GM19023 (cell line): Measurements from ENCODE around the gene GOLGA6L2.
"Not testable (repeated sequence)": the region's sequence is repeated elsewhere in the genome, so short reads cannot be mapped to it uniquely, and the experiment has no call there.

ENCODE experiments used
- ATAC-seq: cut with Tn5 transposase; IDR thresholded peaks from one replicate; pipeline ENCODE4 v1.9.1; 2021; ENCODE audit warnings: mild to moderate bottlenecking, moderate library complexity; ENCODE audit not compliant: unreplicated experiment

GOLGA6L2 gene

GRCh38 chr15:23424111-23424904, 22.7 kb downstream of the GOLGA6L2 start:
- ATAC-seq: no peak

- ATAC-seq: no peak
Observed at GRCh38 chr15:23422946-23423708, 23.9 kb downstream of the GOLGA6L2 start.

- no peak for ATAC-seq
Observed at GRCh38 chr15:23422099-23422945, 24.7 kb downstream of the GOLGA6L2 start.

GRCh38 chr15:23420806-23421575, 26.1 kb downstream of the GOLGA6L2 start:
- no peak for ATAC-seq

GRCh38 chr15:23416349-23417276, 30.4 kb downstream of the GOLGA6L2 start:
- no peak for ATAC-seq

GRCh38 chr15:23415866-23416265, 31.2 kb downstream of the GOLGA6L2 start:
- not testable (repeated sequence) for ATAC-seq

GRCh38 chr15:23415321-23415865, 31.6 kb downstream of the GOLGA6L2 start:
- ATAC-seq: no peak

- not testable (repeated sequence) for ATAC-seq
Observed at GRCh38 chr15:23412881-23413600, 34.0 kb downstream of the GOLGA6L2 start.

- no peak for ATAC-seq
Observed at GRCh38 chr15:23411841-23412240, 35.2 kb downstream of the GOLGA6L2 start.

GRCh38 chr15:23403550-23403949, 43.5 kb downstream of the GOLGA6L2 start:
- no peak for ATAC-seq

GRCh38 chr15:23402544-23402943, 44.5 kb downstream of the GOLGA6L2 start:
- no peak for ATAC-seq

GRCh38 chr15:23402140-23402539, 44.9 kb downstream of the GOLGA6L2 start:
- no peak for ATAC-seq

GRCh38 chr15:23401627-23402026, 45.4 kb downstream of the GOLGA6L2 start:
- no peak for ATAC-seq

- ATAC-seq: not testable (repeated sequence)
Observed at GRCh38 chr15:23399207-23399606, 47.8 kb downstream of the GOLGA6L2 start.

- not testable (repeated sequence) for ATAC-seq
Observed at GRCh38 chr15:23398357-23398756, 48.7 kb downstream of the GOLGA6L2 start.

- no peak for ATAC-seq
Observed at GRCh38 chr15:23397779-23398178, 49.3 kb downstream of the GOLGA6L2 start.

- no peak for ATAC-seq
Observed at GRCh38 chr15:23395832-23396231, 51.2 kb downstream of the GOLGA6L2 start.

GRCh38 chr15:23395030-23395692, 51.9 kb downstream of the GOLGA6L2 start:
- ATAC-seq: no peak
